ENCODE measurements around the gene RASGRP2.

The RASGRP2 gene

DNA sequence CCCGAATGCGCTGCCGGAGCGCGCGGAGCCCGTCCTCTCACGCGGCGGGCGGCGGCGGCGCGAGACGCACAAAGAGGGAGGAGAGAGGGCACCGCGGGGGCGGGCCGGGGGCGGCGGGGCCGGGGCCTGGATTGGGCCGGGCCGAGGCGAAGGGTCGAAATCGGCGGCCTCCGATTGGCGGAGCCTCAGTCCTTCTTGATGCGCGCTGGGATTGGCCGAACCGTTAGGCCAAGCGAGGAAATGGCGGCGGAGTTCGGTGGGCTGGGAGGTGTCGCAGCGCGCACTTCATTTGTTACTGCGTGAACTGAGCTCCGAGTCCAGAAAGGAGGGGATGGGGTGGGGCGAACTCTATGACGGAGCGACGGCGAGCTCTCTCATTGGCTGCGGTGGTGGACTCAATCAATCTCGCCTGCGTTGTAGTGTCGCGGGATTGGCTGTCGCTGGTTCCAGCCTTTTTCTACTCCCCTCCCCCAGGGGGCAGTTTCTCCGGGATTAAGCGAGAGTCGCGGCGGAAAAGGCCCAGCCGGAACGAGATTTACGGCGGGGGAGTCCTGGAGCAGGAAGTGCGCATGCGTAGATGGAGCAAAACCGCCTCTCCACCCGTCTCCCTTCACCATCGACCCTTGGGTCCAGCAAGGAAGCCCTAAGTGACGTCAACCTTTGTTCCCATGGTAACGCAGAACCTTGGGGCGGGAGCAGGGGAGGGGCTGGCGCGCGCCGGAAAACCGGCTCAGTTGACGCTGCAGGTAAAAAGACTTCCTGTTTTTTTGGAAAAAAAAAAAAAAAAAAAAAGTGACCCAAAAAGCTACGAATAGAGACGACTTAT lies 34.7 kb upstream of the RASGRP2 start, which contains the start of gene SF1 (continued):
- TF ChIP-seq, protein P1, sequence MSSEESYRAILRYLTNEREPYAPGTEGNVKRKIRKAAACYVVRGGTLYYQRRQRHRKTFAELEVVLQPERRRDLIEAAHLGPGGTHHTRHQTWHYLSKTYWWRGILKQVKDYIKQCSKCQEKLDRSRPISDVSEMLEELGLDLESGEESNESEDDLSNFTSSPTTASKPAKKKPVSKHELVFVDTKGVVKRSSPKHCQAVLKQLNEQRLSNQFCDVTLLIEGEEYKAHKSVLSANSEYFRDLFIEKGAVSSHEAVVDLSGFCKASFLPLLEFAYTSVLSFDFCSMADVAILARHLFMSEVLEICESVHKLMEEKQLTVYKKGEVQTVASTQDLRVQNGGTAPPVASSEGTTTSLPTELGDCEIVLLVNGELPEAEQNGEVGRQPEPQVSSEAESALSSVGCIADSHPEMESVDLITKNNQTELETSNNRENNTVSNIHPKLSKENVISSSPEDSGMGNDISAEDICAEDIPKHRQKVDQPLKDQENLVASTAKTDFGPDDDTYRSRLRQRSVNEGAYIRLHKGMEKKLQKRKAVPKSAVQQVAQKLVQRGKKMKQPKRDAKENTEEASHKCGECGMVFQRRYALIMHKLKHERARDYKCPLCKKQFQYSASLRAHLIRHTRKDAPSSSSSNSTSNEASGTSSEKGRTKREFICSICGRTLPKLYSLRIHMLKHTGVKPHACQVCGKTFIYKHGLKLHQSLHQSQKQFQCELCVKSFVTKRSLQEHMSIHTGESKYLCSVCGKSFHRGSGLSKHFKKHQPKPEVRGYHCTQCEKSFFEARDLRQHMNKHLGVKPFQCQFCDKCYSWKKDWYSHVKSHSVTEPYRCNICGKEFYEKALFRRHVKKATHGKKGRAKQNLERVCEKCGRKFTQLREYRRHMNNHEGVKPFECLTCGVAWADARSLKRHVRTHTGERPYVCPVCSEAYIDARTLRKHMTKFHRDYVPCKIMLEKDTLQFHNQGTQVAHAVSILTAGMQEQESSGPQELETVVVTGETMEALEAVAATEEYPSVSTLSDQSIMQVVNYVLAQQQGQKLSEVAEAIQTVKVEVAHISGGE (tag by site-specific recombination; conservative IDR thresholded peaks at IDR 0.05; ENCODE audit: low read depth): peak; percentile 63
- TF ChIP-seq ZBTB26 (tag by site-specific recombination; optimal IDR thresholded peaks at IDR 0.05) (peak; percentile 68), ZNF596 (tag by site-specific recombination; IDR thresholded peaks at IDR 0.05) (no peak), ZNF394 (tag by site-specific recombination; IDR thresholded peaks at IDR 0.05; ENCODE audit: borderline replicate concordance) (no peak; the same call in 1 of the 2 replicates), ZNF302 (tag by site-specific recombination; IDR thresholded peaks at IDR 0.05; ENCODE audit: low read depth) (no peak), SCRT1 (tag by site-specific recombination; IDR thresholded peaks at IDR 0.05; ENCODE audit: borderline replicate concordance) (no peak), ZNF449 (tag by site-specific recombination; IDR thresholded peaks at IDR 0.05) (no peak), REPIN1 (tag by site-specific recombination; IDR thresholded peaks at IDR 0.05; ENCODE audit: low read depth) (no peak), KLF1 (tag by site-specific recombination; IDR thresholded peaks at IDR 0.05) (no peak), ZNF571 (tag by site-specific recombination; IDR thresholded peaks at IDR 0.05) (no peak), ZNF169 (tag by site-specific recombination; IDR thresholded peaks at IDR 0.05) (no peak), ZFP3 (tag by site-specific recombination; IDR thresholded peaks at IDR 0.05; ENCODE audit: low read depth) (no peak), ZNF48 (tag by site-specific recombination; IDR thresholded peaks at IDR 0.05) (no peak), ZNF350 (tag by site-specific recombination; IDR thresholded peaks at IDR 0.05) (no peak), ZEB2 (tag by site-specific recombination; IDR thresholded peaks at IDR 0.05) (peak; percentile 74), ZNF214 (tag by site-specific recombination; IDR thresholded peaks at IDR 0.05; ENCODE audit: borderline replicate concordance) (no peak), ZNF175 (tag by site-specific recombination; IDR thresholded peaks at IDR 0.05) (no peak), SP2 (tag by site-specific recombination; IDR thresholded peaks at IDR 0.05) (peak; percentile 92), ZNF341 (tag by site-specific recombination; IDR thresholded peaks at IDR 0.05; ENCODE audit: low read depth) (peak; percentile 40), ZNF677 (tag by site-specific recombination; IDR thresholded peaks at IDR 0.05) (0 out of 2 replicates have a peak, but pooled peaks have one; percentile 20), GLIS1 (tag by site-specific recombination; IDR thresholded peaks at IDR 0.05) (peak; percentile 31; the same call in 1 of the 2 replicates)
- TF ChIP-seq, protein P2, sequence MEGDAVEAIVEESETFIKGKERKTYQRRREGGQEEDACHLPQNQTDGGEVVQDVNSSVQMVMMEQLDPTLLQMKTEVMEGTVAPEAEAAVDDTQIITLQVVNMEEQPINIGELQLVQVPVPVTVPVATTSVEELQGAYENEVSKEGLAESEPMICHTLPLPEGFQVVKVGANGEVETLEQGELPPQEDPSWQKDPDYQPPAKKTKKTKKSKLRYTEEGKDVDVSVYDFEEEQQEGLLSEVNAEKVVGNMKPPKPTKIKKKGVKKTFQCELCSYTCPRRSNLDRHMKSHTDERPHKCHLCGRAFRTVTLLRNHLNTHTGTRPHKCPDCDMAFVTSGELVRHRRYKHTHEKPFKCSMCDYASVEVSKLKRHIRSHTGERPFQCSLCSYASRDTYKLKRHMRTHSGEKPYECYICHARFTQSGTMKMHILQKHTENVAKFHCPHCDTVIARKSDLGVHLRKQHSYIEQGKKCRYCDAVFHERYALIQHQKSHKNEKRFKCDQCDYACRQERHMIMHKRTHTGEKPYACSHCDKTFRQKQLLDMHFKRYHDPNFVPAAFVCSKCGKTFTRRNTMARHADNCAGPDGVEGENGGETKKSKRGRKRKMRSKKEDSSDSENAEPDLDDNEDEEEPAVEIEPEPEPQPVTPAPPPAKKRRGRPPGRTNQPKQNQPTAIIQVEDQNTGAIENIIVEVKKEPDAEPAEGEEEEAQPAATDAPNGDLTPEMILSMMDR (tag by site-specific recombination; IDR thresholded peaks at IDR 0.05): peak; percentile 41; the same call in 1 of the 2 replicates
- TF ChIP-seq, protein P3, sequence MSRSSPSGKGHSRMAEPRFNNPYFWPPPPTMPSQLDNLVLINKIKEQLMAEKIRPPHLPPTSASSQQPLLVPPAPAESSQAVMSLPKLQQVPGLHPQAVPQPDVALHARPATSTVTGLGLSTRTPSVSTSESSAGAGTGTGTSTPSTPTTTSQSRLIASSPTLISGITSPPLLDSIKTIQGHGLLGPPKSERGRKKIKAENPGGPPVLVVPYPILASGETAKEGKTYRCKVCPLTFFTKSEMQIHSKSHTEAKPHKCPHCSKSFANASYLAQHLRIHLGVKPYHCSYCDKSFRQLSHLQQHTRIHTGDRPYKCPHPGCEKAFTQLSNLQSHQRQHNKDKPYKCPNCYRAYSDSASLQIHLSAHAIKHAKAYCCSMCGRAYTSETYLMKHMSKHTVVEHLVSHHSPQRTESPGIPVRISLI (tag by site-specific recombination; IDR thresholded peaks at IDR 0.05): peak; percentile 99; the same call in 1 of the 2 replicates
- TF ChIP-seq, protein P4, sequence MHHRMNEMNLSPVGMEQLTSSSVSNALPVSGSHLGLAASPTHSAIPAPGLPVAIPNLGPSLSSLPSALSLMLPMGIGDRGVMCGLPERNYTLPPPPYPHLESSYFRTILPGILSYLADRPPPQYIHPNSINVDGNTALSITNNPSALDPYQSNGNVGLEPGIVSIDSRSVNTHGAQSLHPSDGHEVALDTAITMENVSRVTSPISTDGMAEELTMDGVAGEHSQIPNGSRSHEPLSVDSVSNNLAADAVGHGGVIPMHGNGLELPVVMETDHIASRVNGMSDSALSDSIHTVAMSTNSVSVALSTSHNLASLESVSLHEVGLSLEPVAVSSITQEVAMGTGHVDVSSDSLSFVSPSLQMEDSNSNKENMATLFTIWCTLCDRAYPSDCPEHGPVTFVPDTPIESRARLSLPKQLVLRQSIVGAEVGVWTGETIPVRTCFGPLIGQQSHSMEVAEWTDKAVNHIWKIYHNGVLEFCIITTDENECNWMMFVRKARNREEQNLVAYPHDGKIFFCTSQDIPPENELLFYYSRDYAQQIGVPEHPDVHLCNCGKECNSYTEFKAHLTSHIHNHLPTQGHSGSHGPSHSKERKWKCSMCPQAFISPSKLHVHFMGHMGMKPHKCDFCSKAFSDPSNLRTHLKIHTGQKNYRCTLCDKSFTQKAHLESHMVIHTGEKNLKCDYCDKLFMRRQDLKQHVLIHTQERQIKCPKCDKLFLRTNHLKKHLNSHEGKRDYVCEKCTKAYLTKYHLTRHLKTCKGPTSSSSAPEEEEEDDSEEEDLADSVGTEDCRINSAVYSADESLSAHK (tag by site-specific recombination; IDR thresholded peaks at IDR 0.05): no peak
- TF ChIP-seq, protein P5, sequence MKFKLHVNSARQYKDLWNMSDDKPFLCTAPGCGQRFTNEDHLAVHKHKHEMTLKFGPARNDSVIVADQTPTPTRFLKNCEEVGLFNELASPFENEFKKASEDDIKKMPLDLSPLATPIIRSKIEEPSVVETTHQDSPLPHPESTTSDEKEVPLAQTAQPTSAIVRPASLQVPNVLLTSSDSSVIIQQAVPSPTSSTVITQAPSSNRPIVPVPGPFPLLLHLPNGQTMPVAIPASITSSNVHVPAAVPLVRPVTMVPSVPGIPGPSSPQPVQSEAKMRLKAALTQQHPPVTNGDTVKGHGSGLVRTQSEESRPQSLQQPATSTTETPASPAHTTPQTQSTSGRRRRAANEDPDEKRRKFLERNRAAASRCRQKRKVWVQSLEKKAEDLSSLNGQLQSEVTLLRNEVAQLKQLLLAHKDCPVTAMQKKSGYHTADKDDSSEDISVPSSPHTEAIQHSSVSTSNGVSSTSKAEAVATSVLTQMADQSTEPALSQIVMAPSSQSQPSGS (tag by site-specific recombination; IDR thresholded peaks at IDR 0.05; ENCODE audit: low read depth): peak; percentile 94

Data from HEK293 (cell line).